Breast epithelium (tissue), 4 donors: Measurements from ENCODE around the gene POLR2L. TPM values are rescaled to one million over a fixed set of nuclear protein-coding genes. Genes with fewer than 3 reads are reported as not detected.
A peak's percentile ranks its signal among the peaks of the same experiment; 100 is the strongest.

ENCODE experiments used
- DNase-seq, 2 donors: peaks; one replicate each; pipeline ENCODE4 v3.0.0-alpha.2; 2019; ENCODE audit warnings: low spot score in 2 of 2
- H3K27ac ChIP-seq, 2 donors: fragments of 200-600 bp; sonication (generic) in 1 of 2; one replicate each; pipeline ENCODE4 v1.5.1; 2016 to 2019; ENCODE audit warnings: mild to moderate bottlenecking in 1 of 2
- H3K27me3 ChIP-seq, 2 donors: fragments of 200-600 bp; sonication (generic) in 1 of 2; one replicate each; pipeline versions ENCODE4 v1.5.1 to v1.6.0; 2017 to 2019; ENCODE audit warnings: control low read depth in 1 of 2, mild to moderate bottlenecking in 1 of 2
- H3K36me3 ChIP-seq: fragments of 200-600 bp; one replicate; pipeline ENCODE4 v1.5.1; 2019
- H3K4me1 ChIP-seq, 2 donors: fragments of 200-600 bp; sonication (generic); one replicate each; pipeline ENCODE4 v1.5.1; 2016 to 2019; ENCODE audit warnings: control low read depth in 1 of 2
- H3K4me3 ChIP-seq, 3 donors: fragments of 200-600 bp; sonication (generic); 1 replicate in 2 of 3; 2 replicates in 1 of 3; pipeline ENCODE4 v1.5.1; 2016 to 2019; ENCODE audit warnings: mild to moderate bottlenecking in 3 of 3, moderate library complexity in 2 of 3
- H3K9me3 ChIP-seq, 2 donors: fragments of 200-600 bp; sonication (generic) in 1 of 2; one replicate each; pipeline ENCODE4 v1.5.1; 2016 to 2019; ENCODE audit warnings: control low read depth in 1 of 2
- POLR2A ChIP-seq: fragments of 450-650 bp; IDR thresholded peaks from one replicate; pipeline ENCODE4 v1.6.1; 2016; ENCODE audit warnings: antibody characterized with exemption, mild to moderate bottlenecking, moderate library complexity
- POLR2AphosphoS5 ChIP-seq, 3 donors: sonication (generic); formaldehyde crosslinking; IDR thresholded peaks; one replicate each; pipeline ENCODE4 v1.6.1; 2017; ENCODE audit warnings: antibody characterized with exemption in 3 of 3
- intact Hi-C: fragments of 100-400 bp; cut with DNase I; formaldehyde crosslinking; loops from one replicate; pipeline ENCODE4 v1.15.1; 2023; ENCODE audit warnings: low total_unique reads
- total RNA-seq, 3 donors: library from RNA; depleted of rRNA; stranded (reverse); fragments of >200 nt; gene quantifications; one replicate each; pipeline ENCODE4 v1.1.0, GENCODE V29; 2016
- TF ChIP-seq, protein P1 (sequence below), 3 donors: fragments of 450-650 bp; IDR thresholded peaks; one replicate each; pipeline ENCODE4 v1.5.1; 2016 to 2017; ENCODE audit warnings: antibody characterized with exemption in 3 of 3, mild to moderate bottlenecking in 3 of 3, moderate library complexity in 3 of 3

Gene POLR2L
- total RNA-seq, 3 donors from 2014 or later: 51.8 to 126 (median 96.7) TPM

DNA sequence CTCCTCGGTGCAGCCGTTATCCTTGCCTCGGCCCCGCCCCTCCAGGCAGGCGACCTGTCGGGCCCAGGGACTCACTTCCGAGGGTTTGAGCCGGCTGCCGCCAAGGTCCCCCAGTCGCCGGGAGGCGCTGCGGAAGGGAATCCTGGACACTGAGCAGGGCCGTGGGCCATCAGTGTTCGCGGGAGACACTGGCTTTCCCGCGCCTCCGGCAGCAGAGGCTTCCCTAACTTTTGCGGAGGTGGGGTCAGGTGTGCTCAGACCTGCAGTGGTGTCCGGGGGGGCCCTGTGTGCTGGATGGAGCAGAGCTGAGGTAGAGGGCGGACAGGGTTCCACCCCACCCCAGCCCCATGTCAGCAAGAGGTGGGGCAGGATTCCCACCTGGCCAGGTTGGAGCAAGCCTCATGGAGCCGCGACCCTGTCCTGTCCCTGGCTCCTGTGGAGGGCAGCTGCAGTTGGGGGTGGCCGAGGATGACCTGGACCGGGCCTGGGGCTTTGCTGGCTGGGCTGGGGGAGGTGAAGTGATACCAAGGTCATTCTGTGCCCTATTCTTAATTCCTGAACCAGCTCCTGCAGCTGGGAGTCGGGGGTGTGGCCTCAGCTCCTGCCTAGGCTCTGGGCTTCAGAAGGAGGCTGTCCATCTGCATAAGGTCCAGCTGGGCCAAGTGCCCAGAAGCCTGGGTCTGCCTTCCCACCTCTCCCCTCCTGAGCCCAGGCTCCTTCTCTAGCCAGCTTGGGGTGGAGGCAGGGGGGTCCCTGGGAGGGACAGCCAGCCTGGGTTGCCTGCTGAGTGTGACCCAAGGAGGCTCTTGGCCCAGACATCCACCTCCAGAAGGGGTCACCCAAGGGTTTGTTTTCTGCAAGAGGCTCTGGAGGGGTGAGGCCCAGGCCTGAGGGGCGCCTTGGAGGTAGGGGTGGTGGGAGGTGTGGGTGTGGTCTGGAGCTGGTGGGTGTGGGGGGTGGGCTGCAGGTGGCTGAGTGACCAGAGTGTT, 8.7 kb upstream of the POLR2L start:
- no peaks in the 10 kb centered on the region for H3K9me3 ChIP-seq
- H3K27ac ChIP-seq: no peak overlapping the region
- H3K4me1 ChIP-seq: peaks cover 13 to 15% of the 10 kb centered on the region in 2 donors
- TF ChIP-seq, protein P1, sequence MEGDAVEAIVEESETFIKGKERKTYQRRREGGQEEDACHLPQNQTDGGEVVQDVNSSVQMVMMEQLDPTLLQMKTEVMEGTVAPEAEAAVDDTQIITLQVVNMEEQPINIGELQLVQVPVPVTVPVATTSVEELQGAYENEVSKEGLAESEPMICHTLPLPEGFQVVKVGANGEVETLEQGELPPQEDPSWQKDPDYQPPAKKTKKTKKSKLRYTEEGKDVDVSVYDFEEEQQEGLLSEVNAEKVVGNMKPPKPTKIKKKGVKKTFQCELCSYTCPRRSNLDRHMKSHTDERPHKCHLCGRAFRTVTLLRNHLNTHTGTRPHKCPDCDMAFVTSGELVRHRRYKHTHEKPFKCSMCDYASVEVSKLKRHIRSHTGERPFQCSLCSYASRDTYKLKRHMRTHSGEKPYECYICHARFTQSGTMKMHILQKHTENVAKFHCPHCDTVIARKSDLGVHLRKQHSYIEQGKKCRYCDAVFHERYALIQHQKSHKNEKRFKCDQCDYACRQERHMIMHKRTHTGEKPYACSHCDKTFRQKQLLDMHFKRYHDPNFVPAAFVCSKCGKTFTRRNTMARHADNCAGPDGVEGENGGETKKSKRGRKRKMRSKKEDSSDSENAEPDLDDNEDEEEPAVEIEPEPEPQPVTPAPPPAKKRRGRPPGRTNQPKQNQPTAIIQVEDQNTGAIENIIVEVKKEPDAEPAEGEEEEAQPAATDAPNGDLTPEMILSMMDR (IDR thresholded peaks at IDR 0.05): no peak
- no peak for TF ChIP-seq POLR2A
- intact Hi-C loops: loop anchor here (10.0 kb wide), 1 partner anchor 204 kb away; no protein-coding TSS in a partner anchor
- H3K36me3 ChIP-seq: no peaks in the 10 kb centered on the region
- H3K4me3 ChIP-seq: peak overlapping the region in 1 of 3 donors; percentile 4
- H3K27me3 ChIP-seq: no peaks in the 10 kb centered on the region
- DNase-seq: no peak

DNA sequence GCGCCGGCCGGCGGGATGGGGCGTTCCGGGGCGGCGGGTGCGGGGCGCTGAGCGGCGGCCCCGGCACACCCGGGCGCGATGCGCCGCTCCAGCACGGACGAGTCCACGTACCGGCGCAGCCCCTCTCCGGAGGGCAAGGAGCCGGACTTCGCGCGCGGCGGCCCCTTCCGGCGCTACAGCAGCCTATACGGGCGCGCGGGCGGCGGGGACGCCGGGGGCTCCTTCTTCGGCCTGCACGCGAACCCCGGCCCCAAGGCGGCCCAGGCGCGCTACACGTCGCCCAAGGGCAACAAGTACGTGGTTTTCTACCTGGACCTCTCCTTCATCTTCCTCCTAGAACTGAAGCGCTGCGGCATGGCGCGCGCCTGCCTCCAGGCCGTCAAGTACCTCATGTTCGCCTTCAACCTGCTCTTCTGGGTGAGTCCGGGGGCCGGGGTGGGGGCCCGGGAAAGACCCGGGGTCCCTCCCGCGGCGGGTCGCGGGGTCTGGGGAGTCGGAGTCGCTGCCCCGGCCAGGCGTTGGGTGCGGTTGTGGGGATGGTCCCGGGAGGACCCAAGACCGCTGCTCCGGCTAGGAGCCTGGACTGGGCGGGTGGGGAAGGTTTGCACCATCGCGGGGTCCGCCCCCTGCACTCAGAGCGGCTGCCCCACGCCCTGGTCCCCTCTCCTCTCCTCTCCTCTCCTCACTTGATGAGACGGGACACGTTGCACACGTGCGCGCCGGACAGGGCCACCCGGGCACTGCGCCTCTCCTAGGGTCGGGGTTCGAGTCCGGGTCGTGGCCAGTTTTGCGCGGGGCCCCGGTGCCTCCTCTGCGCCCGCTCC, 7.8 kb upstream of the POLR2L start:
- intact Hi-C loops: loop anchor here (5.0 to 10.0 kb wide), 2 partner anchors 62 to 205 kb away; partner anchors contain the start of gene CHID1
- TF ChIP-seq POLR2A (no peak), POLR2AphosphoS5 (IDR thresholded peaks at IDR 0.05) (no peak)
- TF ChIP-seq, protein P1 (IDR thresholded peaks at IDR 0.05): no peak
- DNase-seq: no peak
- Histone ChIP-seq H3K9me3 (no peaks in the 10 kb centered on the region), H3K4me3 (peak overlapping the region; percentile 10 to 78 (median 57)), H3K27me3 (no peaks in the 10 kb centered on the region), H3K4me1 (peaks cover 13 to 20% of the 10 kb centered on the region in 2 donors), H3K36me3 (no peaks in the 10 kb centered on the region), H3K27ac (peak overlapping the region in 1 of 2 donors; percentile 32)

DNA sequence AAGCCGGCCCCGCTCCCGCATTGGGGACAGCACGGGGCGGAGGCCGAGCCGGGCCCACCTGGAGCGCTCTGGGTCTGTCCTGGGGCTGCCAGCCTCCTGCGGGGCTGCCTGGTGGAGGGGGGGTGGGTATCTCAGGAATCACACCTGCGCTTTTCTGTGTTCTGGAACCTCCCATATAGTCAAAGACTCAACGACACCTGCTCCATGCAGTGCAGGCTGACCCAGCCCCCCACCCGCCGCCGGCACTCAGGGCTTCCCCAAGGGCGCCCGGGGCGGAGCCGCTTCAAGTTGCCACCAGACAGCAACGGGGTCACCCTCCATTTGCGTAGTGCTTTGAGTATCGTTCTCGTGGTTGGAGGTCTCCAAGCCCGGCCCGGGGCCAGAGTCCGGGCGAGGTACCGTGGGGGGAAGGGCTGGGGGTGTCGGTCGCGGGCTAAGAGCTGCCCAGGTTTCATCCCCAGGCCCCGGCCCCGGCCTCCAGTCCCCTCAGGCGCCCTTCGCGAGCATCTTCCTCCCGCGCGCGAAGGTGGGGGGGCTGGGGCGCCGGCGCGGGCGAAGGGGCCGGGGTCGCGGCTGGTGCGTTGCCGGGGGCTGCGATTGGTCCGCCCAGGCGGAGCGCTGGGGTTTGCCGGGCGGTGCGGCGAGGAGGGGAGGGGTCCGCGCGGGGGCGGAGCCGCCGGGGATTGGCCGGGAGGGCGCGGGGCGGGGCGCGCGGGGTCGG, 6.9 kb upstream of the POLR2L start:
- no peaks in the 10 kb centered on the region for H3K9me3 ChIP-seq
- TF ChIP-seq, protein P1 (IDR thresholded peaks at IDR 0.05): no peak
- TF ChIP-seq POLR2A (no peak), POLR2AphosphoS5 (IDR thresholded peaks at IDR 0.05) (no peak)
- H3K4me3 ChIP-seq: peak overlapping the region; percentile 30 to 78 (median 57)
- intact Hi-C loops: loop anchor here (5.0 kb wide), 1 partner anchor 63 kb away; the partner anchor contains the start of gene CHID1
- H3K4me1 ChIP-seq: peaks cover 13 to 26% of the 10 kb centered on the region in 2 donors
- no peak for DNase-seq
- H3K27me3 ChIP-seq: no peaks in the 10 kb centered on the region
- peak overlapping the region in 1 of 2 donors; percentile 32 for H3K27ac ChIP-seq
- H3K36me3 ChIP-seq: no peaks in the 10 kb centered on the region

DNA sequence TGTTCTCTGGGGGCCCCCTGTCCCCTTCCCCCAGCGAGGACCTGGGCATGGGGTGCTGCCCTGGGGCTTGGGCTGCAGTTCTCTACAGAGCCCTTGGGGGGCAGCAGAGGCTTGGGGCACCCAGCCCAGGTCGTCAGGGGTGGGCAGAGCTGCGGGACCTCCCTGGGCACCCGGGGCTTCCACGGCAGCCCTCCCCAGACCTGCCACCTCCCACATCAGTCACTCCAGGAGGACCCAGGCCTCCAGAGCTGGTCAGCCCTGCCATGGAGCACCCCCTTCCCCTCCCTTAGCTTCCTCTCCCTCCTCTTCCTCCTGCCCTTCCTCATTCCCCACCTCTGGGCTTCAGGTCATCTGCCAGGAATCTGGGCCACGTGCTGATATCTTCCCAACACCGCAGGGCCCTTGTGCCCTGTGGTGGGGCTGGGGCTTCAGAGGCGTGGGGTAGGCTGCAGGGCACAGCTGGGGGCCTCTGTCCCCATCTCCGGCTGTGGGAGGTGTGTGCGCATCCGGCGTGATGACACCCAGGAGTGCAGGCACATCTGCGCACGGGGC, 6.1 kb upstream of the POLR2L start:
- no peak overlapping the region for H3K27ac ChIP-seq

More for the DNA sequence above, 6.1 kb upstream of the POLR2L start:
- Histone ChIP-seq H3K9me3 (no peaks in the 10 kb centered on the region), H3K4me3 (peak overlapping the region in 2 of 3 donors; percentile 57 to 78), H3K27me3 (no peaks in the 10 kb centered on the region), H3K36me3 (no peaks in the 10 kb centered on the region), H3K4me1 (peaks cover 19 to 26% of the 10 kb centered on the region in 2 donors)
- intact Hi-C loops: loop anchor here (5.0 kb wide), 1 partner anchor 64 kb away; the partner anchor contains the start of gene CHID1
- no peak for TF ChIP-seq POLR2A
- TF ChIP-seq, protein P1 (IDR thresholded peaks at IDR 0.05): peak; percentile 25 to 81 (median 75)
- no peak for DNase-seq
